Right lobe of liver (tissue), 6 donors: Measurements from ENCODE around the gene PTPRN2. TPM values are rescaled to one million over a fixed set of nuclear protein-coding genes. Genes with fewer than 3 reads are reported as not detected.
A peak's percentile ranks its signal among the peaks of the same experiment; 100 is the strongest.

Experiments used
- ATAC-seq, 4 donors: fragments of 200-7000 bp; cut with Tn5 transposase; one replicate each; pipeline ENCODE4 v1.9.1; 2020; ENCODE audit warnings: mild to moderate bottlenecking in 4 of 4, moderate library complexity in 4 of 4
- DNase-seq, 3 donors: peaks; one replicate each; pipeline ENCODE4 v3.0.0-alpha.2; 2020
- H3K27ac ChIP-seq, 3 donors: fragments of 200-600 bp; one replicate each; pipeline ENCODE4 v1.8.0; 2022
- H3K27me3 ChIP-seq, 2 donors: fragments of 200-600 bp; one replicate each; pipeline ENCODE4 v1.8.0; 2022
- H3K36me3 ChIP-seq, 4 donors: fragments of 200-600 bp; sonication (generic) in 1 of 4; one replicate each; pipeline versions ENCODE4 v1.5.1 to v1.8.0; 2017 to 2022; ENCODE audit warnings: control low read depth in 1 of 4
- H3K4me1 ChIP-seq, 4 donors: fragments of 200-600 bp; sonication (generic) in 1 of 4; one replicate each; pipeline versions ENCODE4 v1.5.1 to v1.8.0; 2017 to 2022; ENCODE audit warnings: control low read depth in 1 of 4
- H3K4me3 ChIP-seq, 3 donors: fragments of 200-600 bp; one replicate each; pipeline ENCODE4 v1.8.0; 2022
- H3K9me3 ChIP-seq, 4 donors: fragments of 200-600 bp; sonication (generic) in 1 of 4; one replicate each; pipeline versions ENCODE4 v1.5.1 to v1.8.0; 2017 to 2022; ENCODE audit warnings: control low read depth in 1 of 4
- POLR2A ChIP-seq: fragments of 450-650 bp; IDR thresholded peaks from one replicate; pipeline ENCODE4 v1.6.1; 2017; ENCODE audit warnings: antibody characterized with exemption, mild to moderate bottlenecking
- WGBS: methylation state at CpG from one replicate; pipeline ENCODE4 v1.1.6; 2018; ENCODE audit warnings: low coverage, low lambda C conversion rate; ENCODE audit not compliant: insufficient coverage; ENCODE audit errors: missing lambda C conversion rate; 5-methylcytosine and 5-hydroxymethylcytosine counted together
- intact Hi-C, 2 donors: fragments of 100-400 bp; cut with DNase I; formaldehyde crosslinking; loops; one replicate each; pipeline versions ENCODE4 v1.11.2 to v1.14.1; 2022
- total RNA-seq, 6 experiments: library from RNA; depleted of rRNA in 2 of 6; stranded (reverse); fragments of >200 nt in 2 of 6; fragmentation: NEBNext Ultra II Directional in 3 of 6; extraction: Animal tissue kit (Norgen Biotek cat#: 25700) in 3 of 6; gene quantifications; one replicate each; pipeline versions ENCODE4 v1.1.0 to v1.2.4, GENCODE V29; 2016 to 2023
- TF ChIP-seq, protein P1 (sequence below), 4 donors: fragments of 200-600 bp in 3 of 4; fragments of 450-650 bp in 1 of 4; IDR thresholded peaks; one replicate each; pipeline versions ENCODE4 v1.5.1 to v1.8.0; 2016 to 2022; ENCODE audit warnings: antibody characterized with exemption in 4 of 4, mild to moderate bottlenecking in 2 of 4
- donor health status: DM: no; HTN: yes; CAD: no.
- donor health status: DM: no; HTN: no; CAD: no.
- donor health status: DM: no; HTN: no; CAD: no.
- donor health status: DM: no; HTN: yes; CAD: no.
- donor health status: DM: no; HTN: yes; CAD: no.

PTPRN2 gene
- total RNA-seq, 6 experiments from 2014 or later: 0.15 to 0.87 (median 0.67) TPM

DNA sequence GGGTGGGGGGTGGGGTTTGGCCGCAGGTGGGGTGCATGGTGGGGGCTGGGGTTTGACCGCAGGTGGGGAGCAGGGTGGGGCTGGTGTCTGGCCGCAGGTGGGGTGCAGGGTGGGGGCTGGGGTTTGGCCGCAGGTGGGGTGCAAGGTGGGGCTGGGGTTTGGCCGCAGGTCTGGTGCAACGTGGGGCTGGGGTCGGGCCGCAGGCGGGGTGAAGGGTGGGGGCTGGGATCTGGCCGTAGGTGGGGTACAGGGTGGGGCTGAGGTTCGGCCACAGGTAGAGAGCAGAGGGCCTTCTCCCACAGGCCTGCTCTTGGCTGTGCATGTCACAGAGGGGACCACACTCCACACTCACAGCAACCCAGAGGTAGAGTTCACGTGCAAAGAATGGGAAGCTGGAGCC, 586.6 kb downstream of the PTPRN2 start:
- DNase-seq: no peak
- H3K27ac ChIP-seq: no peak overlapping the region
- no peak overlapping the region for H3K4me3 ChIP-seq
- intact Hi-C loops: no loop called here
- H3K27me3 ChIP-seq: no peaks in the 10 kb centered on the region
- TF ChIP-seq, protein P1, sequence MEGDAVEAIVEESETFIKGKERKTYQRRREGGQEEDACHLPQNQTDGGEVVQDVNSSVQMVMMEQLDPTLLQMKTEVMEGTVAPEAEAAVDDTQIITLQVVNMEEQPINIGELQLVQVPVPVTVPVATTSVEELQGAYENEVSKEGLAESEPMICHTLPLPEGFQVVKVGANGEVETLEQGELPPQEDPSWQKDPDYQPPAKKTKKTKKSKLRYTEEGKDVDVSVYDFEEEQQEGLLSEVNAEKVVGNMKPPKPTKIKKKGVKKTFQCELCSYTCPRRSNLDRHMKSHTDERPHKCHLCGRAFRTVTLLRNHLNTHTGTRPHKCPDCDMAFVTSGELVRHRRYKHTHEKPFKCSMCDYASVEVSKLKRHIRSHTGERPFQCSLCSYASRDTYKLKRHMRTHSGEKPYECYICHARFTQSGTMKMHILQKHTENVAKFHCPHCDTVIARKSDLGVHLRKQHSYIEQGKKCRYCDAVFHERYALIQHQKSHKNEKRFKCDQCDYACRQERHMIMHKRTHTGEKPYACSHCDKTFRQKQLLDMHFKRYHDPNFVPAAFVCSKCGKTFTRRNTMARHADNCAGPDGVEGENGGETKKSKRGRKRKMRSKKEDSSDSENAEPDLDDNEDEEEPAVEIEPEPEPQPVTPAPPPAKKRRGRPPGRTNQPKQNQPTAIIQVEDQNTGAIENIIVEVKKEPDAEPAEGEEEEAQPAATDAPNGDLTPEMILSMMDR (IDR thresholded peaks at IDR 0.05): no peak
- no peak for TF ChIP-seq POLR2A
- ATAC-seq: no peak
- H3K4me1 ChIP-seq: no peaks in the 10 kb centered on the region
- no peaks in the 10 kb centered on the region for H3K36me3 ChIP-seq
- WGBS: 81% methylated on average over 8 of the region's 12 CpGs
- no peaks in the 10 kb centered on the region for H3K9me3 ChIP-seq

DNA sequence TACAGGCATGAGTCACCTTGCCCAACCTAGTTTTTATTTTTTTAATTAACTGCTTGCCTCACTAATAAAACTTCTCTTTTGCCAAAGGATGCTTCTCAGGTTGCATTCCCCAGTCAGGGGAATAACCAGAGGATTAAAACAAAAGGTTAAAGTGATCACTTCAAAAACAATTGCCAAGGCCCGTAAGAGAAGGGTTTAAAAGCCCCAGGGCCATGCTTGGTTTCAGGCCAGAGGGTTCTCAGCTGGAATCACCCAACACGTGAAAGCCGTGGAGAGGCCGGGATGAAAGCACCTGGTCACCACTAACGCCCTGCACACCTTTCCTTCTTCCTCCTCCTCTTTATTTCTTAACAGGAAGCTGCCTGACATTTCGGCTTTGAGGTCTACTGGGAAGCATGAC, 587.5 kb downstream of the PTPRN2 start:
- intact Hi-C loops: no loop called here
- H3K4me1 ChIP-seq: no peaks in the 10 kb centered on the region
- no peak overlapping the region for H3K27ac ChIP-seq
- no peaks in the 10 kb centered on the region for H3K36me3 ChIP-seq
- DNase-seq (no peak), ATAC-seq (no peak)
- no peaks in the 10 kb centered on the region for H3K9me3 ChIP-seq
- 66% methylated on average over 5 of the region's 6 CpGs for whole genome bisulfite sequencing
- H3K4me3 ChIP-seq: no peak overlapping the region
- TF ChIP-seq, protein P1 (IDR thresholded peaks at IDR 0.05): no peak
- no peak for TF ChIP-seq POLR2A
- H3K27me3 ChIP-seq: no peaks in the 10 kb centered on the region

DNA sequence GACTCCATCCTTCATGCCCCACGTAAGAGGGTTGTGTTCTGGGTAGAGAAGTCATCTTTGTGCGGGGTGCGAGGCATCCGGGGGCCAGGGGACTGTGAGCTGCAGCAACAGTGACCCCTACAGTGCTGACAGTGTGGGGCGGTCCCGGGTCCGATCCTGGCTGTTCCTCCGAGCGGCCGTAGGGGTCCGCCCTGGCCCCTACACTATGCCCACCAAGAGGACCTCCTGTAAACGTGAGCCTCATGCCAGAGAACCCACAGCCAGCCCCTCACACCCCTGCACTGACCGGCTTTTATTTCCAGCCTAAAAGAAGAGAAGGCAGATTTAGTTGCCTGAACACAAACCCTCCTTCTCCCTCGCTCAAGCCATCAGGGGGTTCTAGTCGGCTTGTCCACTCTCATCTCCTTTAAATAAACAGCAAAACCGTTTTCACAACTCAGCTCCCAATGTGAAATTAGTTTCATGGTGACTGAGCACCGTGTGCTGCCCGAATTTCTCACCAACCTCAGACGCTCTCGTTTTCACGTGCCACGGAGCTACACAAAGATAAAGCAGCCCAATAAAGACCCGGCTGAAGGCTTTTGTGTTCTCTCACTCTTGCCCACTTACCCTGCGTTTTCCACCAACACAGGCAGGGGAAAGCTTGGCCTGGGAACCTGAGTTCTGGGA, 588.6 kb downstream of the PTPRN2 start:
- DNase-seq: no peak
- ATAC-seq: no peak
- H3K27ac ChIP-seq: no peak overlapping the region
- no peaks in the 10 kb centered on the region for H3K9me3 ChIP-seq
- intact Hi-C loops: no loop called here
- no peak overlapping the region for H3K4me3 ChIP-seq
- TF ChIP-seq, protein P1 (IDR thresholded peaks at IDR 0.05): no peak
- H3K27me3 ChIP-seq: no peaks in the 10 kb centered on the region
- WGBS: 59% methylated on average over 12 of the region's 24 CpGs
- H3K36me3 ChIP-seq: no peaks in the 10 kb centered on the region
- no peaks in the 10 kb centered on the region for H3K4me1 ChIP-seq

DNA sequence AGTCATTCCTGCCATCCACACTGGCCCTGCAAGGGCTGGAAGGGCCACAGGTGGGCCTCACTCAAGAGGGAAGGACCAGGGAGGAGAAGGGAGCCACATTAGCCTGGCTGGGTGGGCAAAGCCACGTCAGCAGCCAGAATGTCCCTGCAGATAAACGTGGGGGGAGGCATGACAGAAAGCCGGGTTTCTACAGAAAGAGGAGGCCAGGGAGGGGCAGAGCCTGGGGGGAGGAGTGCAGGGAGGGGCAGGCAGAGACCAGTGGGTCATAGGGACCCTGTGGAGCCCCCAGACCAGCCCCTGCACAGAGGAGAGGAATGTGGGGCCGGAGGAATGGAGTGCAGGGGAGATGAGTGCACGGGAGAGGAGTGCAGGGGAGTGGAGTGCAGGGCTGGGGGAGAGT, 590.2 kb downstream of the PTPRN2 start:
- 47% methylated on average over 4 of the region's 5 CpGs for WGBS
- no peak overlapping the region for H3K4me3 ChIP-seq
- TF ChIP-seq, protein P1 (IDR thresholded peaks at IDR 0.05): no peak
- TF ChIP-seq POLR2A: no peak

DNA sequence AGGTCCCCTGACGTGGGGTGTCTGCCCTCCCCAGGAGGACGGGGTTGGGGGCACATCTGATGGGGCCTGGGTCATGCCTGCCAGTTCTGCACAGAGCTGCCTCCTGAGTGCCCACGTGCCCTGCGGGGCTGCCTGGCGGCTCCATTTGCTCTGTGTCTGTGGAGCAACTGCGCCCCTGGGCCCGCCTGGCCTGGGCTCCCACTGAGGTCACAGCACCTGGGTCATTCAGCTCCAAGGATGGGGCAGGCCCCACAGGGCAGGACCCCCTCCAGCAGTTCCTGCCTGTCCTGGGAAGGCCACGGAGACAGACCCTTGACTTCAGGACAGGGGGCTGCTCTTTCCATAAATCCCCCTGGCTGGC, 590.6 kb downstream of the PTPRN2 start:
- no peaks in the 10 kb centered on the region for H3K36me3 ChIP-seq
- no peaks in the 10 kb centered on the region for H3K4me1 ChIP-seq
- intact Hi-C loops: no loop called here
- no peak overlapping the region for H3K27ac ChIP-seq
- no peaks in the 10 kb centered on the region for H3K27me3 ChIP-seq
- peak in 1 of 4 donors; percentile 25 for ATAC-seq
- WGBS: no CpG with 5 or more reads among the region's 8 CpGs
- DNase-seq: peak in 1 of 3 donors; percentile 45
- no peak for TF ChIP-seq POLR2A
- TF ChIP-seq, protein P1 (IDR thresholded peaks at IDR 0.05): no peak
- H3K4me3 ChIP-seq: no peak overlapping the region
- H3K9me3 ChIP-seq: no peaks in the 10 kb centered on the region

More for the DNA sequence above, 590.2 kb downstream of the PTPRN2 start:
- DNase-seq: peak in 1 of 3 donors; percentile 45
- H3K4me1 ChIP-seq: no peaks in the 10 kb centered on the region
- no peak for ATAC-seq
- H3K27ac ChIP-seq: no peak overlapping the region
- H3K27me3 ChIP-seq: no peaks in the 10 kb centered on the region
- no peaks in the 10 kb centered on the region for H3K36me3 ChIP-seq
- no peaks in the 10 kb centered on the region for H3K9me3 ChIP-seq
- intact Hi-C loops: no loop called here
